ENCODE measurements around the gene LMNB1.

- no peak for TF ChIP-seq CTCF (IDR thresholded peaks at IDR 0.05)
- TF ChIP-seq POLR2A (IDR thresholded peaks at IDR 0.05), result no peak
Measured at GRCh38 chr5:126872561-126873354, 95.8 kb downstream of the LMNB1 start.
